K562 (cell line): ENCODE results near the gene PRR16.

Source experiments
- CEBPB ChIP-seq: fragments of 450-650 bp; IDR thresholded peaks from 2 replicates; pipeline ENCODE4 v1.6.1; 2016; ENCODE audit warnings: missing genetic modification characterization, missing compliant biosample characterization
- NFIC ChIP-seq: fragments of 450-650 bp; IDR thresholded peaks from 2 replicates; pipeline ENCODE4 v1.6.1; 2017; ENCODE audit warnings: mild to moderate bottlenecking, inconsistent platforms
- TF ChIP-seq, protein P1 (sequence below), 2 experiments: fragments of 450-650 bp; formaldehyde crosslinking in 1 of 2; IDR thresholded peaks; 2 replicates each; pipeline versions ENCODE4 v1.4.0 to v1.6.1; 2014 to 2020; ENCODE audit warnings: mild to moderate bottlenecking in 2 of 2, borderline replicate concordance in 1 of 2, low read depth in 1 of 2
- TF ChIP-seq, protein P2 (sequence below), 2 experiments: fragments of 200-800 bp in 1 of 2; sonication (Bioruptor generic) in 1 of 2; sonication (generic) in 1 of 2; formaldehyde crosslinking in 1 of 2; IDR thresholded peaks in 1 of 2; conservative IDR thresholded peaks in 1 of 2; 2 replicates each; pipeline versions ENCODE4 v1.5.0 to v1.6.1; 2016 to 2020; ENCODE audit warnings: missing compliant biosample characterization in 1 of 2, missing genetic modification characterization in 1 of 2, missing genetic modification reagents in 1 of 2
- TF ChIP-seq, protein P3 (sequence below), 3 experiments: IDR thresholded peaks in 2 of 3; conservative IDR thresholded peaks in 1 of 3; 2 replicates each; pipeline ENCODE4 v1.5.1; 2011 to 2012; ENCODE audit warnings: low read length in 3 of 3, mild to moderate bottlenecking in 3 of 3, control low read depth in 2 of 3, improper control_type of control experiment in 1 of 3, inconsistent platforms in 1 of 3, low read depth in 1 of 3, mixed read lengths in 1 of 3, moderate library complexity in 1 of 3; ENCODE audit not compliant: insufficient read depth in 2 of 3

DNA sequence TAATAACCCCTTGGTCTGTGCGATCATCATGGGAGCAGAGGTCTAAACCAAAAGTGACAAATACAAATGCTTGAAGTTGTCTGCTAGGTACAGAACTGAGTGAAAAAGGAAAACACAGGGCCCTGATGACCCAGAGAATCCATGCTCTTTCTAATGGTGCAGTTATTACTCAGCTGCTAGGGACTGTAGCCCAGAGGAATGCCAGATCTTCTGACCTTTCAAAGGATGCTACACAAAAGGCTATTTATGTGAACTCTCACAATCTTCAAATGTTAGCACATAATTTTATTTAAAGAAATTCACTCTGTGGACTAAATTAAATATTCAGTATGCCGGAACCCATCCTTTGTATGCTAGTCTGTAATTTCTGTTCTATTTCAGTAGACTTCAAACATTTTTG is 79.9 kb downstream of the PRR16 start:
- TF ChIP-seq, protein P1, sequence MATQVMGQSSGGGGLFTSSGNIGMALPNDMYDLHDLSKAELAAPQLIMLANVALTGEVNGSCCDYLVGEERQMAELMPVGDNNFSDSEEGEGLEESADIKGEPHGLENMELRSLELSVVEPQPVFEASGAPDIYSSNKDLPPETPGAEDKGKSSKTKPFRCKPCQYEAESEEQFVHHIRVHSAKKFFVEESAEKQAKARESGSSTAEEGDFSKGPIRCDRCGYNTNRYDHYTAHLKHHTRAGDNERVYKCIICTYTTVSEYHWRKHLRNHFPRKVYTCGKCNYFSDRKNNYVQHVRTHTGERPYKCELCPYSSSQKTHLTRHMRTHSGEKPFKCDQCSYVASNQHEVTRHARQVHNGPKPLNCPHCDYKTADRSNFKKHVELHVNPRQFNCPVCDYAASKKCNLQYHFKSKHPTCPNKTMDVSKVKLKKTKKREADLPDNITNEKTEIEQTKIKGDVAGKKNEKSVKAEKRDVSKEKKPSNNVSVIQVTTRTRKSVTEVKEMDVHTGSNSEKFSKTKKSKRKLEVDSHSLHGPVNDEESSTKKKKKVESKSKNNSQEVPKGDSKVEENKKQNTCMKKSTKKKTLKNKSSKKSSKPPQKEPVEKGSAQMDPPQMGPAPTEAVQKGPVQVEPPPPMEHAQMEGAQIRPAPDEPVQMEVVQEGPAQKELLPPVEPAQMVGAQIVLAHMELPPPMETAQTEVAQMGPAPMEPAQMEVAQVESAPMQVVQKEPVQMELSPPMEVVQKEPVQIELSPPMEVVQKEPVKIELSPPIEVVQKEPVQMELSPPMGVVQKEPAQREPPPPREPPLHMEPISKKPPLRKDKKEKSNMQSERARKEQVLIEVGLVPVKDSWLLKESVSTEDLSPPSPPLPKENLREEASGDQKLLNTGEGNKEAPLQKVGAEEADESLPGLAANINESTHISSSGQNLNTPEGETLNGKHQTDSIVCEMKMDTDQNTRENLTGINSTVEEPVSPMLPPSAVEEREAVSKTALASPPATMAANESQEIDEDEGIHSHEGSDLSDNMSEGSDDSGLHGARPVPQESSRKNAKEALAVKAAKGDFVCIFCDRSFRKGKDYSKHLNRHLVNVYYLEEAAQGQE (IDR thresholded peaks at IDR 0.05; ENCODE audit: borderline replicate concordance): no peak
- TF ChIP-seq, protein P1 (CRISPR knock-in tag; IDR thresholded peaks at IDR 0.05; ENCODE audit: low read depth): no peak
- TF ChIP-seq, protein P2, sequence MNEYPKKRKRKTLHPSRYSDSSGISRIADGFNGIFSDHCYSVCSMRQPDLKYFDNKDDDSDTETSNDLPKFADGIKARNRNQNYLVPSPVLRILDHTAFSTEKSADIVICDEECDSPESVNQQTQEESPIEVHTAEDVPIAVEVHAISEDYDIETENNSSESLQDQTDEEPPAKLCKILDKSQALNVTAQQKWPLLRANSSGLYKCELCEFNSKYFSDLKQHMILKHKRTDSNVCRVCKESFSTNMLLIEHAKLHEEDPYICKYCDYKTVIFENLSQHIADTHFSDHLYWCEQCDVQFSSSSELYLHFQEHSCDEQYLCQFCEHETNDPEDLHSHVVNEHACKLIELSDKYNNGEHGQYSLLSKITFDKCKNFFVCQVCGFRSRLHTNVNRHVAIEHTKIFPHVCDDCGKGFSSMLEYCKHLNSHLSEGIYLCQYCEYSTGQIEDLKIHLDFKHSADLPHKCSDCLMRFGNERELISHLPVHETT (CRISPR knock-in tag; conservative IDR thresholded peaks at IDR 0.05 in 1 of 2, IDR thresholded peaks at IDR 0.05 in 1 of 2): no peak
- TF ChIP-seq CEBPB (no peak), NFIC (no peak)
- TF ChIP-seq, protein P3, sequence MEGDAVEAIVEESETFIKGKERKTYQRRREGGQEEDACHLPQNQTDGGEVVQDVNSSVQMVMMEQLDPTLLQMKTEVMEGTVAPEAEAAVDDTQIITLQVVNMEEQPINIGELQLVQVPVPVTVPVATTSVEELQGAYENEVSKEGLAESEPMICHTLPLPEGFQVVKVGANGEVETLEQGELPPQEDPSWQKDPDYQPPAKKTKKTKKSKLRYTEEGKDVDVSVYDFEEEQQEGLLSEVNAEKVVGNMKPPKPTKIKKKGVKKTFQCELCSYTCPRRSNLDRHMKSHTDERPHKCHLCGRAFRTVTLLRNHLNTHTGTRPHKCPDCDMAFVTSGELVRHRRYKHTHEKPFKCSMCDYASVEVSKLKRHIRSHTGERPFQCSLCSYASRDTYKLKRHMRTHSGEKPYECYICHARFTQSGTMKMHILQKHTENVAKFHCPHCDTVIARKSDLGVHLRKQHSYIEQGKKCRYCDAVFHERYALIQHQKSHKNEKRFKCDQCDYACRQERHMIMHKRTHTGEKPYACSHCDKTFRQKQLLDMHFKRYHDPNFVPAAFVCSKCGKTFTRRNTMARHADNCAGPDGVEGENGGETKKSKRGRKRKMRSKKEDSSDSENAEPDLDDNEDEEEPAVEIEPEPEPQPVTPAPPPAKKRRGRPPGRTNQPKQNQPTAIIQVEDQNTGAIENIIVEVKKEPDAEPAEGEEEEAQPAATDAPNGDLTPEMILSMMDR (IDR thresholded peaks at IDR 0.05 in 2 of 3, conservative IDR thresholded peaks at IDR 0.05 in 1 of 3; ENCODE audit: insufficient read depth in 2 of 3, low read depth in 1 of 3, low read length in 3 of 3): no peak
